Uterine smooth muscle cell (primary cell): Measurements from ENCODE around the gene ABCC1. TPM values are rescaled to one million over a fixed set of nuclear protein-coding genes. Genes with fewer than 3 reads are reported as not detected.

Experiments used
- total RNA-seq: library from RNA; depleted of rRNA; stranded (reverse); fragments of >200 nt; gene quantifications from 2 replicates; pipeline ENCODE4 v1.2.3, GENCODE V29; 2014

The ABCC1 gene
- total RNA-seq: 32.4 and 40.7 TPM in 2 replicates

GRCh38 chr16:15949210-15950160 is at the start of gene ABCC1:
Gene ABCC1, plus strand, starts transcription at chr16:15949616. Its CDS starts 136 bp downstream, at chr16:15949752.

Other genes starting within 250 kb of the ABCC1 start
- gene MYH11, start 92.6 kb upstream of the ABCC1 start, total RNA-seq: under 0.01 and 0.11 TPM in 2 replicates
- gene CEP20, start 61.0 kb upstream of the ABCC1 start, total RNA-seq: 42.5 and 56.2 TPM in 2 replicates